Measurements from ENCODE around the gene RAB22A.
"Not testable (repeated sequence)": the region's sequence is repeated elsewhere in the genome, so short reads cannot be mapped to it uniquely, and the experiment has no call there.

RAB22A gene

GRCh38 chr20:58406422-58407001 lies 97.0 kb downstream of the RAB22A start:
- FAIRE-seq (no peak), DNase-seq (ENCODE audit: insufficient read length, low spot score) (no peak)

DNA sequence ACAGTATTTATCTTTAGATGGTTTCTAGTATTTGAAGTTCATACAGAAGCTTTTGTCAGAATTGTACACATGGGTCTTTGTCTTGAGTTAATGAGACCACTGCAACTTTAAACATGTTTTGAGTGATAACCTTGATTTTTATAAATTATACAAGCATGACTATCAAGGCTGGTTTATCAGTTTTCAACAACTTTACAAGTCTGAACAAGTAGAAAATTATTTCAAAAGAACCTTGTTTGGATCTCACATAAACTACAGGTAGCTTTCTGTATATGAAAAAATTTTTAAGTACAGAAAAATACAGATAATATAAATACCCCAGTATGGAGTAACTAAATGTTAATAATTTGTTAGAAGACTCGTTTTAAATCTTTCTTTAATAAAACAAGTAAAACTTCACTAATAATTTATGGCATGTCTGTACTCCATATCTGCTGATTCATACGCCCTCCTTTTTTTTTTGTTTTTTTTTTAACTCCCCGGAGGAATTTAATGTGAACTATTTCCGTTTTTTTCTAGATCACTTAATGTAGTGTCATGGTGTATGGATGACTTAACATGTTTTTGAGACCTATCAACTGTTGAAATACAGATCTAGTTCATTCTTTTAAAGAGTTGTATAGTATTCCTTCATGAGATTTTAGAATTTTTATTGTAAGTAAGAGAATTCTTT lies 97.8 kb downstream of the RAB22A start:
- peak; percentile 83 for DNase-seq (ENCODE audit: insufficient read length, low spot score)

DNA sequence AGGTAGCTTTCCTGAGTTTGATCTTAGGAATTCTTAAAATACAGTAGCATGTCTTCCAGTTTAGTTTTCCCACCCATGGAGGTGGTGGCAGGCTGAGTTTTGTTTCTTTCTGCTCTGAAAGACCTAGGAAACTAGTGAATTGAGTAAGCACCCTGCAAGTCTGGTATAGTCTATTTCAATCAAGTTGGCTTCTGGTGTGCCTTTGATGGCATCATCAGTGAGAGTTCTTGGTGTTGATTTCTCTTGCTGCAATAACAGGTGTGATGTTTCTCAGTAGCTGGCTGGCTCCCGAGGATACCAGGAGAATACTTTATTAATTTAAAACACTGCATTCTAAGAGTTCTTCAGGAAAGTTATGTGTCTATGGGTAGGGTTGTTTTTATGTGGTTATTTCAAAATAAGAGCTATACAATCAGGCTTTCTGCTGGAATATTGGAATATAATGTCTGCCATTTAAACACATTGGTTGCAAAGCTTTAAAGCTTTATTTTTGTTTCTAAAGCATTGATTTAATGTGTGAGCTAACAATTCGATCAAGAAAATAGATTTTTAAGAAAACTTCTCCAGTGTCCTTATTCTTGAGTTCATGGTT lies 98.5 kb downstream of the RAB22A start:
- no peak for DNase-seq (ENCODE audit: insufficient read length, low spot score)
- no peak for FAIRE-seq

More for the DNA sequence above, 97.8 kb downstream of the RAB22A start:
- no peak for FAIRE-seq

DNA sequence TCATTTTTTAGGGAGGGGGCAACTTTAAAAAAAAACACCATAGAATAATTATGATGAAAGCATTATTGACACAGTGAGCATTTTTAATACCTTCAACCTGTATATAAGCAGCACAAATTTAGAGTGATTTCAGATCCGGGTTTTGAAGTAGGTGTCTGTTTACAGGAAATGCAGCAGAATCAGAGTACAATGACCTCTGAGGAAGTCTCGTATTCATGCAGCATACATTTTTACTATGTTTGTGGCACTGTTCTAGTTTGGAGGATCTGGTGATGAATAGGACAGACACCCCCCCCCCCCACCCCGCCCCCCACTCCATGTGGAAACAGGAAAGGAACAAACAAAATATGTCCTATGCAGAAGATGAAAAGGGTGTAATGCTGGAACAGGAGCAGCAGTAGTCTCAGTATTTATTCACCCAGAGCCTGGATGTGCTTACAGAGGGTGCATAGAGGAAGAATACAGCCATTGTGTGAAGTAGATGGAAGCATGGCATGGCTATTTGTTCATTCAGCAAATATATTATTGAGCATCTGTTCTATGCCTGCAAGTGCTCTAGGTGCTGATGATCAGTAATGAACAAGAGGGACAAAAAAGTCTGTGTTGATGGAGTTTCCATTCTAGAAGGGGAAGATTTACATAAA lies 99.2 kb downstream of the RAB22A start:
- FAIRE-seq: peak; percentile 79
- DNase-seq (ENCODE audit: insufficient read length, low spot score): peak; percentile 75

GRCh38 chr20:58414216-58414615 lies 104.7 kb downstream of the RAB22A start:
- DNase-seq (ENCODE audit: insufficient read length, low spot score); FAIRE-seq: not testable (repeated sequence)

DNA sequence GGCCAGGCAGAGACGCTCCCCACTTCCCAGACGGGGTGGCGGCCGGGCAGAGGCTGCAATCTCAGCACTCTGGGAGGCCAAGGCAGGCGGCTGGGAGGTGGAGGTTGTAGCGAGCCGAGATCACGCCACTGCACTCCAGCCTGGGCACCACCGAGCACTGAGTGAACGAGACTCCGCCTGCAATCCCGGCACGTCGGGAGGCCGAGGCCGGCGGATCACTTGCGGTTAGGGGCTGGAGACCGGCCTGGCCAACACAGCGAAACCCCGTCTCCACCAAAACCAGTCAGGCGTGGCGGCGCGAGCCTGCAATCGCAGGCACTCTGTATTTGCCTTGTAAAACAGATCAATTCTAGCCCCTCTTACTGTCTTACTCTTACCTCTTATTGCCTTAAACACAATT lies 105.3 kb downstream of the RAB22A start:
- FAIRE-seq: not testable (repeated sequence)

GRCh38 chr20:58416057-58416456 lies 106.5 kb downstream of the RAB22A start:
- no peak for FAIRE-seq
- DNase-seq (ENCODE audit: insufficient read length, low spot score): no peak

More for the DNA sequence above, 105.3 kb downstream of the RAB22A start:
- DNase-seq (ENCODE audit: insufficient read length, low spot score): not testable (repeated sequence)

- FAIRE-seq (peak; percentile 68), DNase-seq (ENCODE audit: insufficient read length, low spot score) (no peak)
These were observed 107.3 kb downstream of the RAB22A start for GRCh38 chr20:58416835-58417234.
